Coronary artery (tissue), 2 donors: ENCODE measurements around the gene TDG.

Source experiments
- DNase-seq: peaks from one replicate; pipeline ENCODE4 v3.0.0-alpha.2; 2017; ENCODE audit warnings: low spot score
- H3K27ac ChIP-seq, 2 donors: fragments of 200-600 bp; sonication (generic); one replicate each; pipeline ENCODE4 v1.5.1; 2016 to 2019
- H3K4me3 ChIP-seq: fragments of 200-600 bp; sonication (generic); 2 replicates; pipeline ENCODE4 v1.5.1; 2016; ENCODE audit warnings: mild to moderate bottlenecking, moderate library complexity
- CTCF ChIP-seq: fragments of 200-600 bp; sonication (generic); IDR thresholded peaks from one replicate; pipeline ENCODE4 v1.5.1; 2019; ENCODE audit warnings: antibody characterized with exemption

The TDG gene

GRCh38 chr12:103965590-103966504, at the start of gene TDG:
Gene TDG (plus strand): TSS chr12:103965872. CDS start chr12:103966038, 166 bp downstream.
- Histone ChIP-seq H3K27ac (peak within 1 kb of the TSS; percentile 93 to 97), H3K4me3 (peak within 1 kb of the TSS; percentile 90)
- peak; percentile 99 for DNase-seq
- TF ChIP-seq CTCF, result no peak

GRCh38 chr12:103917873-103918272, 47.8 kb upstream of the TDG start:
- H3K27ac ChIP-seq, result no peak overlapping the region
- no peak for DNase-seq
- TF ChIP-seq CTCF, result no peak
- H3K4me3 ChIP-seq, result no peak overlapping the region

- H3K4me3 ChIP-seq, result no peak overlapping the region
- no peak overlapping the region for H3K27ac ChIP-seq
- no peak for DNase-seq
Measured at GRCh38 chr12:103924761-103925641, 40.7 kb upstream of the TDG start.

GRCh38 chr12:103928682-103929045, 37.0 kb upstream of the TDG start:
- peak overlapping the region; percentile 77 for H3K4me3 ChIP-seq
- no peak for DNase-seq
- H3K27ac ChIP-seq, result peak overlapping the region; percentile 94 to 95
- no peak for TF ChIP-seq CTCF

More at GRCh38 chr12:103924761-103925641, 40.7 kb upstream of the TDG start:
- no peak for TF ChIP-seq CTCF

- peak overlapping the region; percentile 94 to 95 for H3K27ac ChIP-seq
- TF ChIP-seq CTCF, result no peak
- DNase-seq, result peak; percentile 93
- H3K4me3 ChIP-seq, result peak overlapping the region; percentile 77
Measured at GRCh38 chr12:103929046-103929783, 36.5 kb upstream of the TDG start.

GRCh38 chr12:103929784-103930033, 36.0 kb upstream of the TDG start:
- peak overlapping the region; percentile 94 to 95 for H3K27ac ChIP-seq
- DNase-seq, result no peak

More at GRCh38 chr12:103929784-103930033, 36.0 kb upstream of the TDG start:
- TF ChIP-seq CTCF, result no peak
- peak overlapping the region; percentile 77 for H3K4me3 ChIP-seq
